ENCODE data around the gene MEF2A. TPM values are rescaled to one million over a fixed set of nuclear protein-coding genes. Genes with fewer than 3 reads are reported as not detected.

MEF2A gene
- total RNA-seq, 1 experiment from 2014 or later: 29.6 TPM

DNA sequence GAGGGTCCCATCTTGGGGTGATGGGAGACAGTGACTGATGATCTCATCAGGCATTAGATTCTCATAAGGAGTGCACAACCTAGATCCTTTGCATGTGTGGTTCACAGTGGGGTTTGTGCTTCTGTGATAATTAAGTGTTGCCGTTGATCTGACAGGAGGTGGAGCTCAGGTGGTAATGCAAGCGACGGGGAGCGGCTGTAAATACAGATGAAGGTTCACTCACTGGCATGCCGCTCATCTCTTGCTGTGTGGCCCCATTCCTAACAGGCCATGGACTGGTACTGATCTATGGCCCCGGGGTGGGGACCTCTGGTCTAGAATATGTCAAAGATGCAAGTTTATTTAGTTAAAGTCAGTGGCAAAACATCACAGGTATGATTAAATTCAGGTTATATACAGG, 8.7 kb downstream of the MEF2A start:
- BruUV-seq (replicated peaks): no TSS peak
- no peak overlapping the region for H2AFZ ChIP-seq (ENCODE audit: low read depth, low read length, poor library complexity, severe bottlenecking)
- TF ChIP-seq, protein P1, sequence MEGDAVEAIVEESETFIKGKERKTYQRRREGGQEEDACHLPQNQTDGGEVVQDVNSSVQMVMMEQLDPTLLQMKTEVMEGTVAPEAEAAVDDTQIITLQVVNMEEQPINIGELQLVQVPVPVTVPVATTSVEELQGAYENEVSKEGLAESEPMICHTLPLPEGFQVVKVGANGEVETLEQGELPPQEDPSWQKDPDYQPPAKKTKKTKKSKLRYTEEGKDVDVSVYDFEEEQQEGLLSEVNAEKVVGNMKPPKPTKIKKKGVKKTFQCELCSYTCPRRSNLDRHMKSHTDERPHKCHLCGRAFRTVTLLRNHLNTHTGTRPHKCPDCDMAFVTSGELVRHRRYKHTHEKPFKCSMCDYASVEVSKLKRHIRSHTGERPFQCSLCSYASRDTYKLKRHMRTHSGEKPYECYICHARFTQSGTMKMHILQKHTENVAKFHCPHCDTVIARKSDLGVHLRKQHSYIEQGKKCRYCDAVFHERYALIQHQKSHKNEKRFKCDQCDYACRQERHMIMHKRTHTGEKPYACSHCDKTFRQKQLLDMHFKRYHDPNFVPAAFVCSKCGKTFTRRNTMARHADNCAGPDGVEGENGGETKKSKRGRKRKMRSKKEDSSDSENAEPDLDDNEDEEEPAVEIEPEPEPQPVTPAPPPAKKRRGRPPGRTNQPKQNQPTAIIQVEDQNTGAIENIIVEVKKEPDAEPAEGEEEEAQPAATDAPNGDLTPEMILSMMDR (IDR thresholded peaks at IDR 0.05 in 2 of 3, conservative IDR thresholded peaks at IDR 0.05 in 1 of 3; ENCODE audit: borderline replicate concordance in 1 of 3, insufficient read depth in 1 of 3, low read depth in 2 of 3, low read length in 2 of 3): no peak
- TF ChIP-seq FOSL1 (IDR thresholded peaks at IDR 0.05; ENCODE audit: low read depth) (no peak), JUND (IDR thresholded peaks at IDR 0.05) (no peak), ELF1 (IDR thresholded peaks at IDR 0.05; ENCODE audit: borderline replicate concordance, low read depth) (no peak), CBX3 (IDR thresholded peaks at IDR 0.05; ENCODE audit: low read depth) (no peak), EZH2phosphoT487 (IDR thresholded peaks at IDR 0.05; ENCODE audit: borderline replicate concordance) (no peak), EZH2 (IDR thresholded peaks at IDR 0.05) (no peak), EGR1 (IDR thresholded peaks at IDR 0.05; ENCODE audit: low read depth) (no peak), SIN3A (IDR thresholded peaks at IDR 0.05; ENCODE audit: low read depth) (no peak), POLR2AphosphoS5 (IDR thresholded peaks at IDR 0.05; ENCODE audit: low read depth, low read length) (no peak), CEBPB (IDR thresholded peaks at IDR 0.05; ENCODE audit: low read depth) (no peak), YY1 (IDR thresholded peaks at IDR 0.05; ENCODE audit: extremely low read depth, insufficient replicate concordance, low read depth, low read length) (no peak), SRF (IDR thresholded peaks at IDR 0.05; ENCODE audit: low read depth) (no peak), SP1 (IDR thresholded peaks at IDR 0.05; ENCODE audit: low read depth) (no peak), ZFX (IDR thresholded peaks at IDR 0.05) (no peak), TCF7L2 (IDR thresholded peaks at IDR 0.05; ENCODE audit: borderline replicate concordance, extremely low read depth, insufficient read depth, insufficient read length) (no peak), RAD21 (IDR thresholded peaks at IDR 0.05; ENCODE audit: low read depth) (no peak)
- TF ChIP-seq, protein P2, sequence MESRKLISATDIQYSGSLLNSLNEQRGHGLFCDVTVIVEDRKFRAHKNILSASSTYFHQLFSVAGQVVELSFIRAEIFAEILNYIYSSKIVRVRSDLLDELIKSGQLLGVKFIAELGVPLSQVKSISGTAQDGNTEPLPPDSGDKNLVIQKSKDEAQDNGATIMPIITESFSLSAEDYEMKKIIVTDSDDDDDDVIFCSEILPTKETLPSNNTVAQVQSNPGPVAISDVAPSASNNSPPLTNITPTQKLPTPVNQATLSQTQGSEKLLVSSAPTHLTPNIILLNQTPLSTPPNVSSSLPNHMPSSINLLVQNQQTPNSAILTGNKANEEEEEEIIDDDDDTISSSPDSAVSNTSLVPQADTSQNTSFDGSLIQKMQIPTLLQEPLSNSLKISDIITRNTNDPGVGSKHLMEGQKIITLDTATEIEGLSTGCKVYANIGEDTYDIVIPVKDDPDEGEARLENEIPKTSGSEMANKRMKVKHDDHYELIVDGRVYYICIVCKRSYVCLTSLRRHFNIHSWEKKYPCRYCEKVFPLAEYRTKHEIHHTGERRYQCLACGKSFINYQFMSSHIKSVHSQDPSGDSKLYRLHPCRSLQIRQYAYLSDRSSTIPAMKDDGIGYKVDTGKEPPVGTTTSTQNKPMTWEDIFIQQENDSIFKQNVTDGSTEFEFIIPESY (IDR thresholded peaks at IDR 0.05; ENCODE audit: extremely low read depth, insufficient replicate concordance, low read length): no peak
- TF ChIP-seq, protein P3, sequence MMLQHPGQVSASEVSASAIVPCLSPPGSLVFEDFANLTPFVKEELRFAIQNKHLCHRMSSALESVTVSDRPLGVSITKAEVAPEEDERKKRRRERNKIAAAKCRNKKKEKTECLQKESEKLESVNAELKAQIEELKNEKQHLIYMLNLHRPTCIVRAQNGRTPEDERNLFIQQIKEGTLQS (IDR thresholded peaks at IDR 0.05): no peak
- TF ChIP-seq, protein P4, sequence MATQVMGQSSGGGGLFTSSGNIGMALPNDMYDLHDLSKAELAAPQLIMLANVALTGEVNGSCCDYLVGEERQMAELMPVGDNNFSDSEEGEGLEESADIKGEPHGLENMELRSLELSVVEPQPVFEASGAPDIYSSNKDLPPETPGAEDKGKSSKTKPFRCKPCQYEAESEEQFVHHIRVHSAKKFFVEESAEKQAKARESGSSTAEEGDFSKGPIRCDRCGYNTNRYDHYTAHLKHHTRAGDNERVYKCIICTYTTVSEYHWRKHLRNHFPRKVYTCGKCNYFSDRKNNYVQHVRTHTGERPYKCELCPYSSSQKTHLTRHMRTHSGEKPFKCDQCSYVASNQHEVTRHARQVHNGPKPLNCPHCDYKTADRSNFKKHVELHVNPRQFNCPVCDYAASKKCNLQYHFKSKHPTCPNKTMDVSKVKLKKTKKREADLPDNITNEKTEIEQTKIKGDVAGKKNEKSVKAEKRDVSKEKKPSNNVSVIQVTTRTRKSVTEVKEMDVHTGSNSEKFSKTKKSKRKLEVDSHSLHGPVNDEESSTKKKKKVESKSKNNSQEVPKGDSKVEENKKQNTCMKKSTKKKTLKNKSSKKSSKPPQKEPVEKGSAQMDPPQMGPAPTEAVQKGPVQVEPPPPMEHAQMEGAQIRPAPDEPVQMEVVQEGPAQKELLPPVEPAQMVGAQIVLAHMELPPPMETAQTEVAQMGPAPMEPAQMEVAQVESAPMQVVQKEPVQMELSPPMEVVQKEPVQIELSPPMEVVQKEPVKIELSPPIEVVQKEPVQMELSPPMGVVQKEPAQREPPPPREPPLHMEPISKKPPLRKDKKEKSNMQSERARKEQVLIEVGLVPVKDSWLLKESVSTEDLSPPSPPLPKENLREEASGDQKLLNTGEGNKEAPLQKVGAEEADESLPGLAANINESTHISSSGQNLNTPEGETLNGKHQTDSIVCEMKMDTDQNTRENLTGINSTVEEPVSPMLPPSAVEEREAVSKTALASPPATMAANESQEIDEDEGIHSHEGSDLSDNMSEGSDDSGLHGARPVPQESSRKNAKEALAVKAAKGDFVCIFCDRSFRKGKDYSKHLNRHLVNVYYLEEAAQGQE (IDR thresholded peaks at IDR 0.05; ENCODE audit: low read depth): no peak
- H3K9me3 ChIP-seq (ENCODE audit: control insufficient read depth in 1 of 2, insufficient read depth in 1 of 2, low read depth in 1 of 2, low read length in 2 of 2): no peaks in the 10 kb centered on the region
- no peak overlapping the region for H3K4me3 ChIP-seq (replicated peaks in 1 of 2; ENCODE audit: low read depth in 1 of 2, low read length in 2 of 2)
- CTCF ChIA-PET: no interaction called here
- no peak overlapping the region for H3K9ac ChIP-seq (ENCODE audit: low read length)
- no peaks in the 10 kb centered on the region for H3K9me2 ChIP-seq (ENCODE audit: insufficient read depth)
- DNase-seq (ENCODE audit: low read depth, low spot score) (no peak), ATAC-seq (no peak)
- intact Hi-C loops (cut with micrococcal nuclease): no loop called here
- no peaks in the 10 kb centered on the region for H3K4me1 ChIP-seq (ENCODE audit: control insufficient read depth in 1 of 2, insufficient read depth in 2 of 2, low read length in 2 of 2)
- no peaks in the 10 kb centered on the region for H3K27me3 ChIP-seq (ENCODE audit: insufficient read depth, low read length)
- RAD21 ChIA-PET (ENCODE audit: low non-redundant PET in 1 of 2, low total read pairs in 2 of 2, uncharacterized antibody in 2 of 2, unreplicated experiment in 2 of 2): no interaction called here
- peaks cover 96% of the 10 kb centered on the region for H3K79me2 ChIP-seq (ENCODE audit: insufficient read depth, low read length)
- POLR2A ChIA-PET: no interaction called here
- H3K36me3 ChIP-seq (ENCODE audit: control insufficient read depth in 1 of 2, insufficient read depth in 2 of 2, low read length in 2 of 2): no peaks in the 10 kb centered on the region
- peaks cover 5% of the 10 kb centered on the region; the same call in 1 of the 2 replicates for H4K20me1 ChIP-seq (ENCODE audit: insufficient read depth)
- H3K4me2 ChIP-seq (ENCODE audit: low read length): no peak overlapping the region
- H3K27ac ChIP-seq (ENCODE audit: low read depth, low read length): no peak overlapping the region
